KMS-11 (cell line): Measurements from ENCODE around the gene HIRA.

Source experiments
- H2AFZ ChIP-seq: fragments of 200-600 bp; sonication (generic); 2 replicates; pipeline ENCODE4 v1.6.1; 2016; ENCODE audit warnings: antibody characterized with exemption, mixed run types, low read depth
- H3K27ac ChIP-seq: fragments of 200-600 bp; sonication (generic); 2 replicates; pipeline ENCODE4 v1.6.1; 2016; ENCODE audit warnings: mild to moderate bottlenecking, mixed run types
- H3K27me3 ChIP-seq: fragments of 200-600 bp; sonication (generic); 2 replicates; pipeline ENCODE4 v1.6.1; 2017; ENCODE audit warnings: mild to moderate bottlenecking, low read depth, mixed run types, moderate library complexity; ENCODE audit not compliant: insufficient read depth
- H3K36me3 ChIP-seq: fragments of 200-600 bp; sonication (generic); 2 replicates; pipeline ENCODE4 v1.6.1; 2017; ENCODE audit warnings: mild to moderate bottlenecking, mixed run types; ENCODE audit not compliant: insufficient read depth
- H3K4me1 ChIP-seq: fragments of 200-600 bp; sonication (generic); 2 replicates; pipeline ENCODE4 v1.6.1; 2016; ENCODE audit warnings: mild to moderate bottlenecking, low read depth, mixed run types; ENCODE audit not compliant: poor library complexity, severe bottlenecking
- H3K4me2 ChIP-seq: fragments of 200-600 bp; sonication (generic); 2 replicates; pipeline ENCODE4 v1.7.0; 2016; ENCODE audit warnings: mild to moderate bottlenecking, mixed run types
- H3K4me3 ChIP-seq: fragments of 200-600 bp; sonication (generic); IDR thresholded peaks from 2 replicates; pipeline ENCODE4 v1.6.1; 2017; ENCODE audit warnings: low read depth, low read length, mixed read lengths; ENCODE audit not compliant: insufficient read depth
- H3K79me2 ChIP-seq: fragments of 200-600 bp; sonication (generic); 2 replicates; pipeline ENCODE4 v1.6.1; 2016; ENCODE audit warnings: low read depth, mixed run types; ENCODE audit not compliant: insufficient read depth
- H3K9ac ChIP-seq: fragments of 200-600 bp; sonication (generic); 2 replicates; pipeline ENCODE4 v1.6.1; 2016; ENCODE audit warnings: mild to moderate bottlenecking, mixed run types
- H4K20me1 ChIP-seq: fragments of 200-600 bp; sonication (generic); 2 replicates; pipeline ENCODE4 v1.6.1; 2016; ENCODE audit warnings: mild to moderate bottlenecking, mixed run types; ENCODE audit not compliant: insufficient read depth
- TF ChIP-seq, protein P1 (sequence below): fragments of 200-600 bp; sonication (generic); conservative IDR thresholded peaks from 2 replicates; pipeline ENCODE4 v1.6.1; 2017; ENCODE audit warnings: low read depth, mild to moderate bottlenecking, antibody characterized with exemption, low read length, moderate library complexity, mixed read lengths

The HIRA gene

DNA sequence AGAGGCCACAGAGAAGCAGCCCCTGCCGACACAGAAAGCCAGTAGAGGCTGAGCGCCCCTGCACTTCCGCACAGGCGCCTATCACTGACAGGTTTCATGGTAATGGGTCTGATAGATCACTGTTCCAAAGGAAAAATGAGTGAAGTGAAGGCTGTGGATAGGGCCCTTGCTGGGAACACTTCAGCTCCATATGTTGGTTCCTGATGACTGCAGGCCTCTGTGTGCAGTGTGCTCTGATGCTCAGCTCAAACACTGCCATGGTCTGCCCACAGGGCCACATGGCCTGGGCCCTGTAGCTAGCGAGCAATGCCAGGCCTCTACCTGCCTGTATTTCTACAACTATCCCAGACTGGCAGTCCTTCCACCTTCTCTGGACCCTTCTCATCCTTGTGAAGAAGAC is 77.3 kb downstream of the HIRA start:
- H3K27ac ChIP-seq: no peak overlapping the region
- no peaks in the 10 kb centered on the region for H3K27me3 ChIP-seq
- no peak overlapping the region for H3K4me2 ChIP-seq
- H4K20me1 ChIP-seq: no peaks in the 10 kb centered on the region
- no peaks in the 10 kb centered on the region for H3K4me1 ChIP-seq
- H3K36me3 ChIP-seq: 0 out of 2 replicates have a peak, but pooled peaks cover 3% of the 10 kb centered on the region
- H3K79me2 ChIP-seq: no peaks in the 10 kb centered on the region
- no peak overlapping the region for H3K9ac ChIP-seq
- H2AFZ ChIP-seq: no peak overlapping the region
- no peak overlapping the region for H3K4me3 ChIP-seq
- TF ChIP-seq, protein P1, sequence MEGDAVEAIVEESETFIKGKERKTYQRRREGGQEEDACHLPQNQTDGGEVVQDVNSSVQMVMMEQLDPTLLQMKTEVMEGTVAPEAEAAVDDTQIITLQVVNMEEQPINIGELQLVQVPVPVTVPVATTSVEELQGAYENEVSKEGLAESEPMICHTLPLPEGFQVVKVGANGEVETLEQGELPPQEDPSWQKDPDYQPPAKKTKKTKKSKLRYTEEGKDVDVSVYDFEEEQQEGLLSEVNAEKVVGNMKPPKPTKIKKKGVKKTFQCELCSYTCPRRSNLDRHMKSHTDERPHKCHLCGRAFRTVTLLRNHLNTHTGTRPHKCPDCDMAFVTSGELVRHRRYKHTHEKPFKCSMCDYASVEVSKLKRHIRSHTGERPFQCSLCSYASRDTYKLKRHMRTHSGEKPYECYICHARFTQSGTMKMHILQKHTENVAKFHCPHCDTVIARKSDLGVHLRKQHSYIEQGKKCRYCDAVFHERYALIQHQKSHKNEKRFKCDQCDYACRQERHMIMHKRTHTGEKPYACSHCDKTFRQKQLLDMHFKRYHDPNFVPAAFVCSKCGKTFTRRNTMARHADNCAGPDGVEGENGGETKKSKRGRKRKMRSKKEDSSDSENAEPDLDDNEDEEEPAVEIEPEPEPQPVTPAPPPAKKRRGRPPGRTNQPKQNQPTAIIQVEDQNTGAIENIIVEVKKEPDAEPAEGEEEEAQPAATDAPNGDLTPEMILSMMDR: no peak

DNA sequence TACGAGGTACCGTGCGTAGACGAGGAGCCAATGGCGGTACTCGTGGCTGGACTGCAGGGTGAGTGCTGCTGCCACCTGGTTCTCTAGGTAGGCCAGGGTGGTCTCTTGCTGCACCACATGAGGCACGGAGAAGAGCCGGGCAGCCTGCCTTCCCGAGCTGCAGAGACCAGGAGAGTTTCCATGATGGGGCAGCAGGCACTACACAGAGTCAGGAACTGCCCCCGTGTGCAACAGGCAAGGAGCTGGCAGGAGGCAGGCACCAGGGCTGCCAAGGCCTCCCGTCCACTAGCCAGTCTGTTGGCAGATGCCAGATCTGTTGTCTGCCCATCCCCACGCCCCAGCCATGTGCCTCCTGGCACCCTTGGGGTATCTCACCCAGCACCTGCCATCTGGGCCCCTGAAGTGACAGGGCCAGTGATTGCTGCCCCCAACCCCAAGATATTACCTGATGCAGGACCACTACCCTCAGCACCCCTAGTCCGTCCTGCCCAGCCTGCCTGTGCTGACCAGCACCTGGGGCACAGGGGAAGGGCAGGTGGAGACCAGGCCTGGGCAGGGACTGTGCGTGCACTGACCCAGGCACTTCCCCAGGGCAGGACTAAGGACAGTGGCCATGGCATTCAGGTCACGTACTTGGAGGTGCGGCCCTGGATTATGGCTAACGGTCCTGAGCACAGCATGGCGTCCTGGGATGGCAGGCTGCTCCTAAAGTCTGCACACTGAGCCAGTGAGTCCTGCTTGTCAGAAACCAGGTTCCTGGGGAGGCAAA is 78.0 kb downstream of the HIRA start:
- no peak overlapping the region for H3K4me3 ChIP-seq
- H3K36me3 ChIP-seq: 0 out of 2 replicates have a peak, but pooled peaks cover 3% of the 10 kb centered on the region
- H3K9ac ChIP-seq: no peak overlapping the region
- TF ChIP-seq, protein P1: no peak
- no peak overlapping the region for H3K4me2 ChIP-seq
- no peaks in the 10 kb centered on the region for H4K20me1 ChIP-seq
- no peak overlapping the region for H2AFZ ChIP-seq
- no peak overlapping the region for H3K27ac ChIP-seq
- H3K27me3 ChIP-seq: no peaks in the 10 kb centered on the region
- H3K79me2 ChIP-seq: no peaks in the 10 kb centered on the region
- no peaks in the 10 kb centered on the region for H3K4me1 ChIP-seq

DNA sequence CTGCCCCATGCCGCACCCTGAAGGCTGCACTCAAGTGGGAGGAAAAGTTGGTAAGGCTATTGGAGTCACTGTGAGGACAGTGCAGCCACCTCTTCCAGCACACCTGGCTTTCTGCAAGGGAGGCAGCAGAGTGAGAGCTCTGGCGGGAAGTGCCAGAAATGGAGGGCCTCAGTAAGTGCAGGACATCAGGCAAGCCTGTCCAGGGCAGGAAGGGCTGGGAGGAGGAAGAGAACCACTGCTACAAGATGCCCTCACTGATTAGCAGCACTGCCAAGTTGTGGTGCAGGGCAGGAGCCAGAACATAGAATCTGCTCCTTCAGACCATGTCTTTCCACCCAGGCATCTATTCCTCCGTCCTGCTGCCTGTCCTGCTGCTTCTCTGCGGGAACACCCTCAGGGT is 78.8 kb downstream of the HIRA start:
- TF ChIP-seq, protein P1: no peak
- no peaks in the 10 kb centered on the region for H3K36me3 ChIP-seq
- no peak overlapping the region for H3K4me2 ChIP-seq
- H3K9ac ChIP-seq: no peak overlapping the region
- H3K27me3 ChIP-seq: no peaks in the 10 kb centered on the region
- H3K4me1 ChIP-seq: no peaks in the 10 kb centered on the region
- no peak overlapping the region for H2AFZ ChIP-seq
- no peak overlapping the region for H3K4me3 ChIP-seq
- H3K79me2 ChIP-seq: no peaks in the 10 kb centered on the region
- H4K20me1 ChIP-seq: no peaks in the 10 kb centered on the region
- H3K27ac ChIP-seq: no peak overlapping the region

GRCh38 chr22:19352217-19352616 is 79.3 kb downstream of the HIRA start:
- H2AFZ ChIP-seq: no peak overlapping the region
- TF ChIP-seq, protein P1: no peak
- no peak overlapping the region for H3K4me2 ChIP-seq
- no peak overlapping the region for H3K27ac ChIP-seq
- H3K79me2 ChIP-seq: no peaks in the 10 kb centered on the region
- H3K4me1 ChIP-seq: no peaks in the 10 kb centered on the region
- H4K20me1 ChIP-seq: no peaks in the 10 kb centered on the region
- no peaks in the 10 kb centered on the region for H3K36me3 ChIP-seq
- no peak overlapping the region for H3K9ac ChIP-seq
- no peak overlapping the region for H3K4me3 ChIP-seq
- no peaks in the 10 kb centered on the region for H3K27me3 ChIP-seq
